ENCODE measurements around the gene KIF23. TPM values are rescaled to one million over a fixed set of nuclear protein-coding genes. Genes with fewer than 3 reads are reported as not detected.

The KIF23 gene
- total and polyA plus RNA-seq, 2 experiments from 2014 or later, result 52.9 to 103 TPM

GRCh38 chr15:69472562-69472961, 58.4 kb downstream of the KIF23 start:
- Histone ChIP-seq H3F3A (replicated peaks; ENCODE audit: low read depth) (no peaks in the 10 kb centered on the region), H4K20me1 (replicated peaks; ENCODE audit: insufficient read depth) (no peaks in the 10 kb centered on the region; the same call in 1 of the 2 replicates), H3K4me2 (no peak overlapping the region), H3K27me3 (ENCODE audit: insufficient read depth) (no peaks in the 10 kb centered on the region), H3K79me2 (replicated peaks; ENCODE audit: insufficient read depth) (no peaks in the 10 kb centered on the region), H3K4me1 (ENCODE audit: insufficient read depth) (no peaks in the 10 kb centered on the region), H3K36me3 (ENCODE audit: insufficient read depth) (no peaks in the 10 kb centered on the region), H3K4me3 (no peak overlapping the region), H2AFZ (no peak overlapping the region), H3K27ac (ENCODE audit: low read depth) (no peak overlapping the region), H3K9me2 (ENCODE audit: insufficient read depth) (no peaks in the 10 kb centered on the region)
- TF ChIP-seq STAT1 (IDR thresholded peaks at IDR 0.05; ENCODE audit: unreplicated experiment), result no peak
- no peak for TF ChIP-seq ETS1 (IDR thresholded peaks at IDR 0.05)
- no peak for TF ChIP-seq JUNB (IDR thresholded peaks at IDR 0.05; ENCODE audit: unreplicated experiment)
- no peaks in the 10 kb centered on the region for H3K9me3 Mint-ChIP-seq
- no peak for DNase-seq (ENCODE audit: low spot score)
- no peak overlapping the region for H3K27ac Mint-ChIP-seq
- H3K4me1 Mint-ChIP-seq, result no peaks in the 10 kb centered on the region; the same call in 1 of the 3 replicates
- H3K4me3 Mint-ChIP-seq, result no peak overlapping the region
- H3K36me3 Mint-ChIP-seq (ENCODE audit: low read depth), result no peaks in the 10 kb centered on the region
- H3K27me3 Mint-ChIP-seq (ENCODE audit: insufficient read depth, low read depth, poor library complexity), result no peaks in the 10 kb centered on the region
- ATAC-seq, result no peak

- peaks cover under 1% of the 10 kb centered on the region; the same call in 1 of the 3 replicates for H3K9me3 Mint-ChIP-seq
- DNase-seq (ENCODE audit: low spot score) (no peak), ATAC-seq (no peak)
- no peaks in the 10 kb centered on the region for H3K36me3 ChIP-seq (ENCODE audit: insufficient read depth)
- no peaks in the 10 kb centered on the region for H3K79me2 ChIP-seq (replicated peaks; ENCODE audit: insufficient read depth)
- peaks cover 2% of the 10 kb centered on the region for H3K27me3 Mint-ChIP-seq (ENCODE audit: insufficient read depth, low read depth, poor library complexity)
- no peak overlapping the region for H3K4me2 ChIP-seq
- H3F3A ChIP-seq (replicated peaks; ENCODE audit: low read depth), result no peaks in the 10 kb centered on the region
- H3K4me1 ChIP-seq (ENCODE audit: insufficient read depth), result no peaks in the 10 kb centered on the region
- H4K20me1 ChIP-seq (replicated peaks; ENCODE audit: insufficient read depth), result no peaks in the 10 kb centered on the region; the same call in 1 of the 2 replicates
- no peak overlapping the region for H3K4me3 Mint-ChIP-seq
- no peak overlapping the region for H2AFZ ChIP-seq
- no peak for TF ChIP-seq STAT1 (IDR thresholded peaks at IDR 0.05; ENCODE audit: unreplicated experiment)
- no peak for TF ChIP-seq CTCF (conservative IDR thresholded peaks at IDR 0.05; ENCODE audit: low read depth in 2 of 2)
- TF ChIP-seq CREB1 (CRISPR knock-in tag; IDR thresholded peaks at IDR 0.05; ENCODE audit: low read depth), result no peak
- TF ChIP-seq NANOG (IDR thresholded peaks at IDR 0.05; ENCODE audit: borderline replicate concordance), result no peak
- no peak for TF ChIP-seq EZH2 (IDR thresholded peaks at IDR 0.05; ENCODE audit: low read depth, unreplicated experiment)
- no peak for TF ChIP-seq ETS1 (IDR thresholded peaks at IDR 0.05)
- TF ChIP-seq POLR2AphosphoS5 (IDR thresholded peaks at IDR 0.05; ENCODE audit: low read depth), result no peak
- TF ChIP-seq EZH2phosphoT487 (IDR thresholded peaks at IDR 0.05; ENCODE audit: unreplicated experiment), result no peak
- no peaks in the 10 kb centered on the region for H3K4me1 Mint-ChIP-seq
- no peaks in the 10 kb centered on the region for H3K9me2 ChIP-seq (ENCODE audit: insufficient read depth)
- H3K27me3 ChIP-seq (ENCODE audit: insufficient read depth), result no peaks in the 10 kb centered on the region
- no peak overlapping the region for H3K27ac Mint-ChIP-seq
- H3K36me3 Mint-ChIP-seq (ENCODE audit: low read depth), result no peaks in the 10 kb centered on the region
- no peak overlapping the region for H3K4me3 ChIP-seq
- no peak overlapping the region for H3K27ac ChIP-seq (ENCODE audit: low read depth)
Measured at GRCh38 chr15:69474291-69474690, 60.1 kb downstream of the KIF23 start.

All from GM23338 (cell line).